Smooth muscle cell (in vitro differentiated cells): ENCODE measurements around the gene RGS17. TPM values are rescaled to one million over a fixed set of nuclear protein-coding genes. Genes with fewer than 3 reads are reported as not detected.

Source experiments
- DNase-seq: peaks from one replicate; lab custom pipeline; 2025; ENCODE audit not compliant: unreplicated experiment; lab: John Stamatoyannopoulos, UW
- H2AFZ ChIP-seq: fragments of 200-600 bp; sonication (generic); 2 replicates; pipeline ENCODE4 v1.6.0; 2016; ENCODE audit warnings: antibody characterized with exemption, low read depth, mild to moderate bottlenecking
- H3F3A ChIP-seq: fragments of 200-600 bp; sonication (generic); 2 replicates; pipeline ENCODE4 v1.6.0; 2017; ENCODE audit warnings: antibody characterized with exemption, low read depth
- H3K27ac ChIP-seq: fragments of 200-600 bp; sonication (generic); 2 replicates; pipeline ENCODE4 v1.5.1; 2016; ENCODE audit warnings: low read depth, mild to moderate bottlenecking
- H3K27me3 ChIP-seq: fragments of 200-600 bp; sonication (generic); 2 replicates; pipeline ENCODE4 v1.6.1; 2016; ENCODE audit warnings: low read depth, mild to moderate bottlenecking
- H3K36me3 ChIP-seq: fragments of 200-600 bp; sonication (generic); 2 replicates; pipeline ENCODE4 v1.5.1; 2016; ENCODE audit warnings: low read depth
- H3K4me1 ChIP-seq: fragments of 200-600 bp; sonication (generic); 2 replicates; pipeline ENCODE4 v1.5.1; 2016; ENCODE audit warnings: low read depth
- H3K4me2 ChIP-seq: fragments of 200-600 bp; sonication (generic); 2 replicates; pipeline ENCODE4 v1.6.0; 2016; ENCODE audit warnings: mild to moderate bottlenecking
- H3K4me3 ChIP-seq: fragments of 200-600 bp; sonication (generic); 2 replicates; pipeline ENCODE4 v1.5.1; 2016; ENCODE audit warnings: mild to moderate bottlenecking
- H3K79me2 ChIP-seq: fragments of 200-600 bp; sonication (generic); 2 replicates; pipeline ENCODE4 v1.6.0; 2016; ENCODE audit warnings: low read depth, mild to moderate bottlenecking
- H3K9ac ChIP-seq: fragments of 200-600 bp; sonication (generic); 2 replicates; pipeline ENCODE4 v1.6.0; 2016; ENCODE audit warnings: low read depth
- H3K9me3 ChIP-seq: fragments of 200-600 bp; sonication (generic); replicated peaks from 2 replicates; pipeline ENCODE4 v1.5.1; 2016; ENCODE audit warnings: low read depth
- H4K20me1 ChIP-seq: fragments of 200-600 bp; sonication (generic); 2 replicates; pipeline ENCODE4 v1.6.0; 2016; ENCODE audit warnings: low read depth
- WGBS: methylation state at CpG from one replicate; pipeline ENCODE4 v1.1.7; 2016; ENCODE audit warnings: low lambda C conversion rate; 5-methylcytosine and 5-hydroxymethylcytosine counted together
- polyA plus RNA-seq: library from polyadenylated mRNA; unstranded; fragments of >200 nt; fragmentation: Nextera tagmentation; extraction: Ambion mirVana; gene quantifications from 2 replicates; pipeline ENCODE4 v1.2.1, GENCODE V29; 2016
- total RNA-seq: library from RNA; depleted of rRNA; stranded (reverse); fragments of >200 nt; gene quantifications from 2 replicates; pipeline ENCODE4 v1.2.3, GENCODE V29; 2014
- TF ChIP-seq, protein P1 (sequence below): fragments of 200-600 bp; sonication (generic); IDR thresholded peaks from 2 replicates; pipeline ENCODE4 v1.5.1; 2017; ENCODE audit warnings: borderline replicate concordance, mild to moderate bottlenecking, antibody characterized with exemption; ENCODE audit not compliant: insufficient read depth, poor library complexity, severe bottlenecking

Gene RGS17
- total and polyA plus RNA-seq, 2 experiments from 2014 or later = 1.7 to 2.7 TPM

DNA sequence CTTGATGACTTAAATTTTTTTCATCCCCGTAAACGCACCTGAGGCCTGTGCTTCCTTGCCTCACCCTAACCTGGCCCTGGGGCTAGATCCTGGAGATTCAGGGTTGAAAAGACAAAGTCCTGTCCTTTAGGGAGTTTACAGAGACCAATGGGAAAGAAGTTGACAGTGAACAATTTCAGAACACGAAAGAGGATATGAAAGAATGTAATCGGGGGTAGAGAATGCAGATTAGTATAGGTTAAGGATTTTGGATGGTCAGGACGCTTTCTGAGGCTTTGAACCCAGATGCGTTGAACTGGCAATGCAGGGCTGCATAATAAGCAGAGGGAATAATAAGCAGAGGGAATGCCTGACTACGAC, 146.6 kb downstream of the RGS17 start:
- Histone ChIP-seq H3K4me2 (peak overlapping the region; percentile 99), H3K27me3 (no peaks in the 10 kb centered on the region), H3K9ac (peak overlapping the region; percentile 55), H3K4me1 (peaks cover 37% of the 10 kb centered on the region), H3K27ac (peak overlapping the region; percentile 81), H2AFZ (no peak overlapping the region), H3K79me2 (peaks cover 55% of the 10 kb centered on the region), H3F3A (peaks cover 8% of the 10 kb centered on the region), H4K20me1 (peaks cover 34% of the 10 kb centered on the region), H3K9me3 (no peaks in the 10 kb centered on the region), H3K4me3 (peak overlapping the region; percentile 99), H3K36me3 (no peaks in the 10 kb centered on the region)
- TF ChIP-seq, protein P1, sequence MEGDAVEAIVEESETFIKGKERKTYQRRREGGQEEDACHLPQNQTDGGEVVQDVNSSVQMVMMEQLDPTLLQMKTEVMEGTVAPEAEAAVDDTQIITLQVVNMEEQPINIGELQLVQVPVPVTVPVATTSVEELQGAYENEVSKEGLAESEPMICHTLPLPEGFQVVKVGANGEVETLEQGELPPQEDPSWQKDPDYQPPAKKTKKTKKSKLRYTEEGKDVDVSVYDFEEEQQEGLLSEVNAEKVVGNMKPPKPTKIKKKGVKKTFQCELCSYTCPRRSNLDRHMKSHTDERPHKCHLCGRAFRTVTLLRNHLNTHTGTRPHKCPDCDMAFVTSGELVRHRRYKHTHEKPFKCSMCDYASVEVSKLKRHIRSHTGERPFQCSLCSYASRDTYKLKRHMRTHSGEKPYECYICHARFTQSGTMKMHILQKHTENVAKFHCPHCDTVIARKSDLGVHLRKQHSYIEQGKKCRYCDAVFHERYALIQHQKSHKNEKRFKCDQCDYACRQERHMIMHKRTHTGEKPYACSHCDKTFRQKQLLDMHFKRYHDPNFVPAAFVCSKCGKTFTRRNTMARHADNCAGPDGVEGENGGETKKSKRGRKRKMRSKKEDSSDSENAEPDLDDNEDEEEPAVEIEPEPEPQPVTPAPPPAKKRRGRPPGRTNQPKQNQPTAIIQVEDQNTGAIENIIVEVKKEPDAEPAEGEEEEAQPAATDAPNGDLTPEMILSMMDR = no peak
- DNase-seq = no peak
- WGBS = 5% methylated on average over 7 of the region's 7 CpGs

DNA sequence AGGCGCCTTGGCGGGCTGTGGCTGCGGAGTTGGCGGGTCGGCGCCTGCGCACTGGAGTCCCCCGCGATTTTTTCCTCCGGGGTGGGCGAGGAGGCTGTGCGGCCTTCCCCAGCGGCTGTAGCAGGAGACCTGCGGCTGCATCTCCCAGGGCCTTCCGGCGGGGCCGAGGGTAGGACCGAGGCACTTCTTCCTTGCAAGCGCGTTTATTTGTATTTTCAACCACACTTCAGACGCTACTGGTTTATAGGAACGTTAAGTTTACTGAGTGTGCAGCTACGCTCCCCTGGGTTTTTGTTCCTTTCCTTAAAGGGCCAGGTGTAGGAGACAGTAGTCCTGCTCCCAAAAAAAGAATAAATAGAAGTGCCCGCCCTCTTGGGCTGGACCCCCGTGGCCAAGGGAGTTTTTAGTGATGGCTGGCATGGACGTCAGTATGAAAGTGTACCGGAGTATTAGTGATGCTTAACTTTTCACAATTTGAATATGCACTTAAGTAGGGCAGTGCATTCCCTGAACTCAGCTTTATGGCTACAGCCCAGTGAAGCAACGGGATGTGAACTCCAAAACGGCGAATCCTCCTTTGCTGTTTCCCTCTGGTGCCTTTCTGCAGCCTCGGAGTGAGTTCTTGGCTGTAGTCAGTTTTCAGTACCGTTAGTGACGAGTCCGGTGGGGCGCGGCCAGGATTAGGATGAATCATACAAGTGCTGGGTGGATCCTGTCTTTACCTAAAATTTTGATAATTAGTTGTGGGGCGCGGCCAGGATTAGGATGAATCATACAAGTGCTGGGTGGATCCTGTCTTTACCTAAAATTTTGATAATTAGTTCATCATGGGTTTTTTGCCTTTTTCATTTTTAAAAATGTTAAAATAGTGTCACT, 147.2 kb downstream of the RGS17 start:
- Histone ChIP-seq H3K4me2 (peak overlapping the region; percentile 99), H2AFZ (peak overlapping the region; percentile 49), H3K27me3 (no peaks in the 10 kb centered on the region), H3K4me1 (peaks cover 43% of the 10 kb centered on the region), H3K27ac (peak overlapping the region; percentile 81), H3K4me3 (peak overlapping the region; percentile 99), H3K9ac (peak overlapping the region; percentile 71), H4K20me1 (peaks cover 39% of the 10 kb centered on the region), H3F3A (peaks cover 8% of the 10 kb centered on the region), H3K79me2 (peaks cover 61% of the 10 kb centered on the region), H3K36me3 (no peaks in the 10 kb centered on the region), H3K9me3 (no peaks in the 10 kb centered on the region)
- peak; percentile 40 for DNase-seq
- WGBS = under 1% methylated on average over 38 of the region's 38 CpGs
- TF ChIP-seq, protein P1 = no peak

DNA sequence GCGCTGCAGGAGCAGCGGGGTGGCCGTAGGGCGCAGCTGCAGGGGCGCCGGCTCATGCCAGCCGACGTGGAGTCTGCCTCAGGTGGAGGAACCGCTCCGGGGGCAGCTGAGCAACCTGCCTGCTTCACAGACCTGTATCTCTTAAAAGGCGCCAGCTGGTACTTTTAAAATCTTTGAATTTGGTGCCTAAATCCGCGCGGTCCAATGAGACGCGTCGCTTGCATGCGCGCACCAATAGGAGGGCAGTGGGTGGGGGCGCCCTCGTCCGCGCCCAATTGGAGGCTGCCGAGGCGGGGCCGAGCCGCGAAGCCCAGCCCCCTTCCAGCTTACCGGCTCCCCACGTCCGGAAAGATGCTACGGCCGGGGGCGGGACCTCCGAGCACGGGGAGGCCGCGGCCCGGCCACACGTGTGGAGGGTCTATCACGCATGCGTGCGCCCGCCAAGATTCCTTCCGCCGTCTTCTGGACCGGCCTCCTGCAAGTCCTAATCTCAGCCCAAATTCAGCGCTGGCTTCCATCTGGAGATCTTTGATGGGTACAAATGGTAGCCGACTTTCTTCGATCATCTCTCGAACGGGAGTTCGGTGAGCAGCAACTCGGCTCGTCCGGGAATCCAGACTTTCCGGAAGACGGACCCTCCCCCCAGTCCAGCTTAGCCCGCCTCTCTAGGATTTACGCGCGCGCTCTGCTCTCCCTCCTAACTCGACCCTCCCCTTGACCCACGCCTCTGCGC, 148.0 kb downstream of the RGS17 start, which contains the start of gene FBXO5:
Gene FBXO5, minus strand, starts transcription at position 138 of the 733 bp plus-strand sequence. Its CDS starts 82 bp downstream, at position 56.
- peak within 1 kb of the TSS; percentile 71 for H3K9ac ChIP-seq
- H3K27me3 ChIP-seq = no peaks in the 10 kb centered on the region
- no peaks in the 10 kb centered on the region for H3K9me3 ChIP-seq
- H2AFZ ChIP-seq = peak within 1 kb of the TSS; percentile 49
- no peaks in the 10 kb centered on the region for H3K36me3 ChIP-seq
- under 1% methylated on average over 65 of the region's 66 CpGs for WGBS
- H3K4me1 ChIP-seq = peaks cover 49% of the 10 kb centered on the region
- peaks cover 8% of the 10 kb centered on the region for H3F3A ChIP-seq
- DNase-seq = peak; percentile 98
- H3K4me3 ChIP-seq = peak within 1 kb of the TSS; percentile 99
- peaks cover 42% of the 10 kb centered on the region for H4K20me1 ChIP-seq
- peaks cover 68% of the 10 kb centered on the region for H3K79me2 ChIP-seq
- peak within 1 kb of the TSS; percentile 99 for H3K4me2 ChIP-seq
- TF ChIP-seq, protein P1 = no peak
- peak within 1 kb of the TSS; percentile 81 for H3K27ac ChIP-seq
